ENCODE results near the gene AIPL1. TPM values are rescaled to one million over a fixed set of nuclear protein-coding genes. Genes with fewer than 3 reads are reported as not detected.

The AIPL1 gene
- total and polyA plus RNA-seq, 2 of the 13 experiments (the other 11 are each of a cell fraction or from before 2014, with no cell fraction given): not detected

DNA sequence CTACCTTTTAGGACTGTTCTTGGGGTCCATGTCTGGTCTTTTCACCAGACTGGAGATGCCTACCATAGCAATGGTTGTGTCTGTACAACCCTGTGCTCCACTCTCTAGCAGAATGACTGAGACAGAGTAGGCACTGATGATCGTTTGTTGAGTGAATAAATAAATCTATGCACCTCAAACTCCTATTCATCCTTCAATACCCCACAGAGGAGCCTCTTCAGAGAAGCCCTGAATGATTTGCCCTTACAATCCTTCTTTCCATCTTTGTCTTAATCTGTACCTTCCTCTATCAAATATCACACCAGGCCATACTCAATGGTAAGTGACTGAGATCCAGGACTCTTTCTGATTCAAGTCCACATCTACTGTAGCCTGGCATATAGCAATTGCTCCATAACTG, 32.6 kb upstream of the AIPL1 start:
- WGBS (ENCODE audit: low lambda C conversion rate): 0% methylated on average over 1 of the region's 1 CpG
- Histone ChIP-seq H3K4me3 (replicated peaks in 1 of 3; ENCODE audit: insufficient read depth in 1 of 3, low read depth in 2 of 3, low read length in 3 of 3) (no peak overlapping the region), H3K4me2 (ENCODE audit: low read depth, low read length) (no peak overlapping the region), H3K9me3 (ENCODE audit: low read length) (no peaks in the 10 kb centered on the region; the same call in 1 of the 2 replicates), H3K36me3 (replicated peaks in 1 of 2; ENCODE audit: control insufficient read depth in 1 of 2, insufficient read depth in 2 of 2, low read length in 2 of 2) (no peaks in the 10 kb centered on the region), H3K27me3 (ENCODE audit: control insufficient read depth in 1 of 2, insufficient read depth in 2 of 2, low read length in 2 of 2) (no peaks in the 10 kb centered on the region), H3K27ac (ENCODE audit: extremely low read length, insufficient read depth, low read length) (no peak overlapping the region), H3K9ac (ENCODE audit: insufficient read depth, low read depth, low read length) (no peak overlapping the region), H3K4me1 (ENCODE audit: insufficient read depth, low read length) (no peaks in the 10 kb centered on the region), H2AFZ (ENCODE audit: low read length) (no peak overlapping the region), H4K20me1 (ENCODE audit: insufficient read depth, low read length) (no peaks in the 10 kb centered on the region), H3K79me2 (ENCODE audit: insufficient read depth, low read length) (no peaks in the 10 kb centered on the region)
- intact Hi-C loops (cut with micrococcal nuclease; ENCODE audit: unreplicated experiment): no loop called here
- in situ Hi-C loops (cut with HindIII; ENCODE audit: extremely low pct_ligation_motif_present, low pct_unique_long_range_greater_than_20kb): no loop called here
- POLR2A ChIA-PET: no interaction called here
- no peak for ATAC-seq
- no peak for DNase-seq (ENCODE audit: low spot score)
- FAIRE-seq: no peak
- CTCF ChIA-PET (ENCODE audit: low intra/inter-chr PET ratio, low total read pairs): no interaction called here
- BruUV-seq (replicated peaks): no TSS peak
- TF ChIP-seq DPF2 (CRISPR knock-in tag; IDR thresholded peaks at IDR 0.05; ENCODE audit: borderline replicate concordance, low read depth): no peak
- no peak for TF ChIP-seq ZNF563 (CRISPR knock-in tag; IDR thresholded peaks at IDR 0.05)
- TF ChIP-seq, protein P1, sequence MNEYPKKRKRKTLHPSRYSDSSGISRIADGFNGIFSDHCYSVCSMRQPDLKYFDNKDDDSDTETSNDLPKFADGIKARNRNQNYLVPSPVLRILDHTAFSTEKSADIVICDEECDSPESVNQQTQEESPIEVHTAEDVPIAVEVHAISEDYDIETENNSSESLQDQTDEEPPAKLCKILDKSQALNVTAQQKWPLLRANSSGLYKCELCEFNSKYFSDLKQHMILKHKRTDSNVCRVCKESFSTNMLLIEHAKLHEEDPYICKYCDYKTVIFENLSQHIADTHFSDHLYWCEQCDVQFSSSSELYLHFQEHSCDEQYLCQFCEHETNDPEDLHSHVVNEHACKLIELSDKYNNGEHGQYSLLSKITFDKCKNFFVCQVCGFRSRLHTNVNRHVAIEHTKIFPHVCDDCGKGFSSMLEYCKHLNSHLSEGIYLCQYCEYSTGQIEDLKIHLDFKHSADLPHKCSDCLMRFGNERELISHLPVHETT (CRISPR knock-in tag; conservative IDR thresholded peaks at IDR 0.05): no peak
- TF ChIP-seq, protein P2, sequence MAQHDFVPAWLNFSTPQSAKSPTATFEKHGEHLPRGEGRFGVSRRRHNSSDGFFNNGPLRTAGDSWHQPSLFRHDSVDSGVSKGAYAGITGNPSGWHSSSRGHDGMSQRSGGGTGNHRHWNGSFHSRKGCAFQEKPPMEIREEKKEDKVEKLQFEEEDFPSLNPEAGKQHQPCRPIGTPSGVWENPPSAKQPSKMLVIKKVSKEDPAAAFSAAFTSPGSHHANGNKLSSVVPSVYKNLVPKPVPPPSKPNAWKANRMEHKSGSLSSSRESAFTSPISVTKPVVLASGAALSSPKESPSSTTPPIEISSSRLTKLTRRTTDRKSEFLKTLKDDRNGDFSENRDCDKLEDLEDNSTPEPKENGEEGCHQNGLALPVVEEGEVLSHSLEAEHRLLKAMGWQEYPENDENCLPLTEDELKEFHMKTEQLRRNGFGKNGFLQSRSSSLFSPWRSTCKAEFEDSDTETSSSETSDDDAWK (CRISPR knock-in tag; IDR thresholded peaks at IDR 0.05): no peak
- TF ChIP-seq, protein P3, sequence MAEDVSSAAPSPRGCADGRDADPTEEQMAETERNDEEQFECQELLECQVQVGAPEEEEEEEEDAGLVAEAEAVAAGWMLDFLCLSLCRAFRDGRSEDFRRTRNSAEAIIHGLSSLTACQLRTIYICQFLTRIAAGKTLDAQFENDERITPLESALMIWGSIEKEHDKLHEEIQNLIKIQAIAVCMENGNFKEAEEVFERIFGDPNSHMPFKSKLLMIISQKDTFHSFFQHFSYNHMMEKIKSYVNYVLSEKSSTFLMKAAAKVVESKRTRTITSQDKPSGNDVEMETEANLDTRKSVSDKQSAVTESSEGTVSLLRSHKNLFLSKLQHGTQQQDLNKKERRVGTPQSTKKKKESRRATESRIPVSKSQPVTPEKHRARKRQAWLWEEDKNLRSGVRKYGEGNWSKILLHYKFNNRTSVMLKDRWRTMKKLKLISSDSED (CRISPR knock-in tag; IDR thresholded peaks at IDR 0.05): no peak
- no peak for TF ChIP-seq TCF7 (IDR thresholded peaks at IDR 0.05; ENCODE audit: low read depth)
- TF ChIP-seq GATA4 (IDR thresholded peaks at IDR 0.05; ENCODE audit: borderline replicate concordance, low read depth): no peak
- TF ChIP-seq, protein P4, sequence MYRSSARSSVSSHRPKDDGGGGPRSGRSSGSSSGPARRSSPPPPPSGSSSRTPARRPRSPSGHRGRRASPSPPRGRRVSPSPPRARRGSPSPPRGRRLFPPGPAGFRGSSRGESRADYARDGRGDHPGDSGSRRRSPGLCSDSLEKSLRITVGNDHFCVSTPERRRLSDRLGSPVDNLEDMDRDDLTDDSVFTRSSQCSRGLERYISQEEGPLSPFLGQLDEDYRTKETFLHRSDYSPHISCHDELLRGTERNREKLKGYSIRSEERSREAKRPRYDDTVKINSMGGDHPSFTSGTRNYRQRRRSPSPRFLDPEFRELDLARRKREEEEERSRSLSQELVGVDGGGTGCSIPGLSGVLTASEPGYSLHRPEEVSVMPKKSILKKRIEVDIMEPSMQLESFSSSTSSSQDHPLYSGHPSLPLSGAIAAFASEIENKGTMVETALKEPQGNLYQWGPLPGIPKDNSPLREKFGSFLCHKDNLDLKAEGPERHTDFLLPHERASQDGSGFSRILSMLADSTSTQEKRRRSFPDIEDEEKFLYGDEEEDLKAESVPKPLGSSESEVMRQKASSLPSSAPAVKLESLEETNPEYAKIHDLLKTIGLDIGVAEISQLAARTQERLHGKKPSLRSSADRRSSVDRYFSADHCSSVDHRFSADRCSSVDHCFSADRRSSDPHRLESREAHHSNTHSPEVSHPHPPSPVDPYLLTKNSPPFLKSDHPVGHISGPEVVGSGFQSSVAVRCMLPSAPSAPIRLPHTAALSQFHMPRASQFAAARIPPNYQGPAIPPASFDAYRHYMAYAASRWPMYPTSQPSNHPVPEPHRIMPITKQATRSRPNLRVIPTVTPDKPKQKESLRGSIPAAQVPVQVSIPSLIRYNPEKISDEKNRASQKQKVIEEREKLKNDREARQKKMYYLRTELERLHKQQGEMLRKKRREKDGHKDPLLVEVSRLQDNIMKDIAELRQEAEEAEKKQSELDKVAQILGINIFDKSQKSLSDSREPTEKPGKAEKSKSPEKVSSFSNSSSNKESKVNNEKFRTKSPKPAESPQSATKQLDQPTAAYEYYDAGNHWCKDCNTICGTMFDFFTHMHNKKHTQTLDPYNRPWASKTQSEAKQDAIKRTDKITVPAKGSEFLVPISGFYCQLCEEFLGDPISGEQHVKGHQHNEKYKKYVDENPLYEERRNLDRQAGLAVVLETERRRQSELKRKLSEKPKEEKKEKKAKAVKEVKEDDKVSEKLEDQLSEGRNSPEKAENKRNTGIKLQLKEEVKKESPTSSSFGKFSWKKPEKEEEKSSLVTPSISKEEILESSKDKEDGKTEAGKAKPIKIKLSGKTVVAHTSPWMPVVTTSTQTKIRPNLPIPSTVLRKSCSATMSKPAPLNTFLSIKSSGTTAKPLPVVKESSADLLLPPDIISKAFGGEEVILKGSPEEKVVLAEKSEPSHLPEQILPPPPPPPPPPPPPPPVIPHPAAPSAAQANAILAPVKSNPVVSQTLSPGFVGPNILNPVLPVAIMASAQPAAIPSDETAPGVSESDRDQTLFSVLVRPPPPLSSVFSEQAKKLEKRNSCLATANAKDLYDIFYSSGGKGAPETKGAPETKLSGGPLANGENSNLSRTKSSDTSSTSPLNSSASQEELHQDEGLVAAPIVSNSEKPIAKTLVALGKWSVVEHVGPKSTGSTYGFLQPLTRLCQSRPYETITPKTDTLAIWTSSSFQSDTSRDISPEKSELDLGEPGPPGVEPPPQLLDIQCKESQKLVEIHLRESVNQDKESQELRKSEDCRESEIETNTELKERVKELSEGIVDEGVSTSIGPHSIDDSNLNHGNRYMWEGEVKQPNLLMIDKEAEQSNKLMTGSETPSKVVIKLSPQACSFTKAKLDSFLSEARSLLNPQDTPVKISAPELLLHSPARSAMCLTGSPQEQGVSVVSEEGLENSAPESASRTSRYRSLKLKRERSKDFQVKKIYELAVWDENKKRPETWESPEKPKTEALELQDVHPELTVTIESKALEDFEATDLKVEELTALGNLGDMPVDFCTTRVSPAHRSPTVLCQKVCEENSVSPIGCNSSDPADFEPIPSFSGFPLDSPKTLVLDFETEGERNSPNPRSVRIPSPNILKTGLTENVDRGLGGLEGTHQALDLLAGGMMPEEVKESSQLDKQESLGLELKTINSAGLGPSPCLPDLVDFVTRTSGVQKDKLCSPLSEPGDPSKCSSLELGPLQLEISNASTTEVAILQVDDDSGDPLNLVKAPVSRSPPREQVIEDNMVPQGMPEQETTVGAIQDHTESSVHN (CRISPR knock-in tag; IDR thresholded peaks at IDR 0.05): no peak
- TF ChIP-seq MAZ (IDR thresholded peaks at IDR 0.05; ENCODE audit: borderline replicate concordance, low read depth, low read length): no peak
- no peak for TF ChIP-seq MAZ (CRISPR knock-in tag; IDR thresholded peaks at IDR 0.05; ENCODE audit: low read depth)
- TF ChIP-seq HMG20A (CRISPR knock-in tag; IDR thresholded peaks at IDR 0.05; ENCODE audit: borderline replicate concordance): no peak
- TF ChIP-seq ZNF841 (CRISPR knock-in tag; IDR thresholded peaks at IDR 0.05; ENCODE audit: borderline replicate concordance): no peak
- no peak for TF ChIP-seq SMC3 (IDR thresholded peaks at IDR 0.05; ENCODE audit: low read length)
- no peak for TF ChIP-seq PITX1 (CRISPR knock-in tag; IDR thresholded peaks at IDR 0.05)
